Liver (tissue), 3 donors: Measurements from ENCODE around the gene CLCF1.

Experiments
- ATF3 ChIP-seq: IDR thresholded peaks from 2 replicates; pipeline ENCODE4 v1.6.1; 2016; ENCODE audit warnings: antibody characterized with exemption
- CTCF ChIP-seq: fragments of 150-350 bp; IDR thresholded peaks from 2 replicates; pipeline ENCODE4 v1.5.1; 2017; ENCODE audit warnings: improper control_type of control experiment, low read depth, low read length; ENCODE audit not compliant: missing input control
- EGR1 ChIP-seq, 2 donors: IDR thresholded peaks; 2 replicates each; pipeline ENCODE4 v1.6.1; 2016 to 2018; ENCODE audit warnings: antibody characterized with exemption in 2 of 2, low read depth in 2 of 2
- FOXA1 ChIP-seq: IDR thresholded peaks from 2 replicates; pipeline ENCODE4 v1.6.1; 2016; ENCODE audit warnings: antibody characterized with exemption
- GABPA ChIP-seq, 2 donors: IDR thresholded peaks in 1 of 2; conservative IDR thresholded peaks in 1 of 2; 2 replicates each; pipeline ENCODE4 v1.6.1; 2016; ENCODE audit warnings: antibody characterized with exemption in 2 of 2, mild to moderate bottlenecking in 1 of 2, moderate library complexity in 1 of 2
- HNF4G ChIP-seq: IDR thresholded peaks from 2 replicates; pipeline ENCODE4 v1.6.1; 2016; ENCODE audit warnings: antibody characterized with exemption
- JUND ChIP-seq, 2 donors: IDR thresholded peaks; 2 replicates each; pipeline ENCODE4 v1.6.1; 2016; ENCODE audit warnings: antibody characterized with exemption in 2 of 2
- RAD21 ChIP-seq, 2 donors: IDR thresholded peaks; 2 replicates each; pipeline ENCODE4 v1.6.1; 2016; ENCODE audit warnings: antibody characterized with exemption in 2 of 2, mild to moderate bottlenecking in 2 of 2
- RXRA ChIP-seq, 2 donors: IDR thresholded peaks; 2 replicates each; pipeline ENCODE4 v1.6.1; 2017 to 2018; ENCODE audit warnings: antibody characterized with exemption in 2 of 2, mild to moderate bottlenecking in 1 of 2
- SP1 ChIP-seq: IDR thresholded peaks from 2 replicates; pipeline ENCODE4 v1.6.1; 2018; ENCODE audit warnings: antibody characterized with exemption, mild to moderate bottlenecking
- YY1 ChIP-seq: IDR thresholded peaks from 2 replicates; pipeline ENCODE4 v1.6.1; 2016; ENCODE audit warnings: antibody characterized with exemption, mild to moderate bottlenecking
- TF ChIP-seq, protein P1 (sequence below): IDR thresholded peaks from 2 replicates; pipeline ENCODE4 v1.6.1; 2016; ENCODE audit warnings: antibody characterized with exemption
- TF ChIP-seq, protein P2 (sequence below): IDR thresholded peaks from 2 replicates; pipeline ENCODE4 v1.6.1; 2016; ENCODE audit warnings: antibody characterized with exemption
- donor health status: healthy.
- donor health status: healthy.

DNA sequence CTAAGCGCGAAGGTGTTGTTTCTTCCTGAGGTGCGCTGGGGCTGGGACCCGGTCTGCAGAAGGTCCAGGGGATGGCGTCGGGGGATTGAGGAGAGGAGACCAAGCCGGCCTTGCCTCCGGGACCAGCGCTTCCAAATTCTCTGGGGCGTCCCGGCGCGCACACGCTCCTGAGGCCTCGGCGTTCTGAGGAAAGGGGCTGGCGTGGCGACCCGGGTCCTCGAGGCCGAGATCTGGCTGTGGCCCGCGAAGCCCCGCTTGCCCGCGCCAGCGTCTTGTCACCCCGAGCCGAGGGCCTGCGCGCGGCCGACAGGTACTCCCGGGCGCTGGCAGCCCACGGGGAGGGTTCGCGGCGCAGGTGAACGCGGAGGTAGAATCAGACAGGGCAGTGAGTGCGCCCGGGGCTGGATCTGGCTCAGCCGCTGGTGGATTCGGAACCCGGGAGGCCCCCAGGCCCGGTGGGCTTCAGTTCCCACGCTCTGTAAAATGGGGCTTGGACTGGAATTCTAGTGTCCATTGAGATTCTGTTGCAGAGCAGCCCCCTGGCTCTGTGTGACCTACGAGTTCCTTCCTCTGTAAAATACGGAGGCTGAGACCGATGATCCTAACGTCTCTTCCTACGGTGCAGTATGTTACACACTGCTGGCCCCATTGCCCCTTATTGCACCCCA, 55.4 kb downstream of the CLCF1 start:
- TF ChIP-seq CTCF (no peak), JUND (IDR thresholded peaks at IDR 0.05) (no peak), SP1 (no peak), GABPA (IDR thresholded peaks at IDR 0.05 in 1 of 2, conservative IDR thresholded peaks at IDR 0.05 in 1 of 2) (no peak), HNF4G (no peak), EGR1 (IDR thresholded peaks at IDR 0.05; ENCODE audit: low read depth in 2 of 2) (no peak), RXRA (IDR thresholded peaks at IDR 0.05) (no peak), ATF3 (no peak), RAD21 (IDR thresholded peaks at IDR 0.05) (no peak), FOXA1 (no peak), YY1 (no peak)
- TF ChIP-seq, protein P1, sequence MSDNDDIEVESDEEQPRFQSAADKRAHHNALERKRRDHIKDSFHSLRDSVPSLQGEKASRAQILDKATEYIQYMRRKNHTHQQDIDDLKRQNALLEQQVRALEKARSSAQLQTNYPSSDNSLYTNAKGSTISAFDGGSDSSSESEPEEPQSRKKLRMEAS: no peak
- TF ChIP-seq, protein P2, sequence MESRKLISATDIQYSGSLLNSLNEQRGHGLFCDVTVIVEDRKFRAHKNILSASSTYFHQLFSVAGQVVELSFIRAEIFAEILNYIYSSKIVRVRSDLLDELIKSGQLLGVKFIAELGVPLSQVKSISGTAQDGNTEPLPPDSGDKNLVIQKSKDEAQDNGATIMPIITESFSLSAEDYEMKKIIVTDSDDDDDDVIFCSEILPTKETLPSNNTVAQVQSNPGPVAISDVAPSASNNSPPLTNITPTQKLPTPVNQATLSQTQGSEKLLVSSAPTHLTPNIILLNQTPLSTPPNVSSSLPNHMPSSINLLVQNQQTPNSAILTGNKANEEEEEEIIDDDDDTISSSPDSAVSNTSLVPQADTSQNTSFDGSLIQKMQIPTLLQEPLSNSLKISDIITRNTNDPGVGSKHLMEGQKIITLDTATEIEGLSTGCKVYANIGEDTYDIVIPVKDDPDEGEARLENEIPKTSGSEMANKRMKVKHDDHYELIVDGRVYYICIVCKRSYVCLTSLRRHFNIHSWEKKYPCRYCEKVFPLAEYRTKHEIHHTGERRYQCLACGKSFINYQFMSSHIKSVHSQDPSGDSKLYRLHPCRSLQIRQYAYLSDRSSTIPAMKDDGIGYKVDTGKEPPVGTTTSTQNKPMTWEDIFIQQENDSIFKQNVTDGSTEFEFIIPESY: no peak
